NCI-H2227 (cell line): ENCODE results near the gene ZYX.
"Not testable (repeated sequence)": the region's sequence is repeated elsewhere in the genome, so short reads cannot be mapped to it uniquely, and the experiment has no call there.

Experiments used
- DNase-seq: peaks from one replicate; lab custom pipeline; 2025; ENCODE audit not compliant: unreplicated experiment; lab: John Stamatoyannopoulos, UW

ZYX gene

DNA sequence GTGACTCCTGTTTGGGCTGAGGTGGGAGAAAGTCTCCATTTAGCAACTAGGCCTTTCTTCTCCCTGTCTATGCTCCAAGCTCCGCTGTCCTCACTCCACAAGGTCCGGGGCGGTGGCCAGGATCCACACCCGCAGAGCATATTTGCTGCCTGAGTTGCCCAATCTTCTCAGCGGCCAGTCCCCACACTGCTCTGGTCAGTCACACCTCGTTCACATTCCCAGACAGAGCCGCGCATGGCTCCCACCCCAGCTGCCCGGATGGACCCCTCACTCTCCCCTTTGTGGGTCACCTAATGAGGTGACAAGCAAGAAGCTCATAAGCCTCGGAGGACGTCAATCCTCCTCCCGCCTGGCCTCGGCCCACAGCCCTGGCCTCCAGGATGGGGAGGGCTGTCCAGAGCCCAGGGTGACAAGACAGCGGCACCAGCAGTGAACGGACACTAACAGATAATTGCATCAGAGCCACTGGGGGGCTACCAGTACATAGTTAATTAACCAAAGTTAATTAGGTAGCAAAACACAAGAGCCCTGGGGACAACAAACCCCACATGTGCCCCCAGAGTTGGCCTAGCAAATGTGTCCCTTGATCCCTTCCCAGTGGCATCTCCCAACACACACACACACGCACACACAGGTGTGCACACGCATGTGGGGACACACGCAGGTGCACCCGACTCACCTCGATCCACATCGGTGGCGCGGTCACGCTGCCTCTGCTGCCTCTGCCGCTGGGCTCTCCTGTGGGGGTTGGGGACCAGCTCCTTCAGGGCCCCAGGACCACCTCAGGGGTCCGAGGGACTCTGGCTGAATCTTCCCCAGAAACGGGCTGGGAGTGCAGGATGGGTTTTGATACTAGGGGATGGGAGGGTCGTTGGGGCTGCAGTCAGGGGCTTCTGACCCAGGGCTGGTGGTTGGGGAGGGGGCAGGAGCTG lies 15.7 kb downstream of the ZYX start:
- no peak for DNase-seq

DNA sequence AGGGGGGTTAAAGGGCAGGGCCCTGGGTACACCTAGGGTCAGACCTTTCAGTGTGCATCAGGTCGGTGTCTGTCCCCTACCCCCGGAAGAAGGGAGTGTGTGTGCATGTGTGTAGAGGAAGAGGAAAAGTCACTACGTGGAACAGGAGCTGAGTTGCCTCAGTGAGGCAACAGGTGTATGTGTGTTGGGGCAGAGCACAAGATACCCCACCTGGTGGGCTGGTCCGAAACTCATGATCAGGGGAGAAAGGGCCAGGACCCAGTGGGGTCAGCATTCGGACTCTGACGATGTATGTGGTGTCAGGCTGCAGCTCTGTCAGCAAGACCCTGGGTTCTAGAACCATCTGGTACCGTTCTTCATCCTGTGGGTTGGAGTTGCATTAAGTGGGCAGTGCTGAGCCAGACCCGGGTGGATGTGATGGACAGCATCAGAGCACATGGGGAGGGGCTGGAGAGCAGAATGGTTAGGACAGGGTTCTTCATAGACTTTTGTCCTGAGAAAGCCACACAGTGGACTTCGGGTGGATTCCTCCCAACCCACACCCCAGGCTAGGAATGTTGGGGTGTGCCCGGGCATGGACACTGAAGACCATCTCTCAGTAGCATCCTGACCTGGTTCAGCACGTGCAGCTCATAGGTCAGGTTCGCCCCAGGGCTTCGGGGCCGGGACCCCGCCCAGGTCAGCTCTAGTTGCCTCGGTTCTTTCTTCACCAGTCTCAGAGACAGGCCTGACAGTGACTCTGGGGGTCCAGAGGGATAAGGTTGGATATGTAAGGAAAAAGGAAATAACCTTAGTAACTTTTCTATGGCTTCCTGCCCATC lies 16.8 kb downstream of the ZYX start:
- no peak for DNase-seq

DNA sequence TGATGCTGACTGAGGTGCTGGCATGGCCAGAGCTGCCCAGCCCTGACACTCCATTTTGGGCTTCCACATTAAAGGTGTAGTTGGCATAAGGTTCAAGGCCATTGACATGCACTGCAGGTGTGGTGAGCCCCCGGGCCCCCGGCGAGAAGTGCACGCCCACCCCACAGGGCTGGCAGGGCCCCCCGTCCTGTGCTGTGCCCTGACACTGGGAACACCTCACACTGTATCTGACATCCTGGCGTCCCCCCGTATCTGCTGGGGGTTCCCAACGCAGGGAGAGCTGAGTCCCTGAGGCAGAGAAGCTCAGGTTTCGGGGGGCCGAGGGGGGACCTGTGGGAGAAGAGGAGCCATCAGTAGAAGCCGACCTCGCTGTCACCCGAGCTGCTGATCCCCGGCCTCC lies 17.5 kb downstream of the ZYX start:
- no peak for DNase-seq

DNA sequence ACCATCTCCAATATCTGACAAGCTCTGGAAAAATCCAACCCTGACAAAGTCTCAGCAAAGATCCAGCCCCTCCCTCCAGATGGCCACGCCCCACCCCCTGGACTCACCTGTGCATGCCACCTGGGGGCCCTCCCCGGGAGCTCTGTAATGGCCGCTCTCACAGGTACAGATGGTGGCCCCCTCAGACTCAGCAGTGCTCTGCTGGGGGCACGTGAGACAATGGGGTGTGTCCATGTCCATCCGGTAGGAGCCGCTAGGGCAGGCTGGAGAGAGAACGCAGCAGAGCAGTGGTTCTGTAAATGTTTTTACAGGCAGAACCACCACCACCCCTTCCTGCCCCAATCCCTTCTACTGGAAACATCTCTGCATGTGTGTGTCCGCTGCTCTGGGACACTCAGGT lies 18.0 kb downstream of the ZYX start:
- DNase-seq, result no peak

DNA sequence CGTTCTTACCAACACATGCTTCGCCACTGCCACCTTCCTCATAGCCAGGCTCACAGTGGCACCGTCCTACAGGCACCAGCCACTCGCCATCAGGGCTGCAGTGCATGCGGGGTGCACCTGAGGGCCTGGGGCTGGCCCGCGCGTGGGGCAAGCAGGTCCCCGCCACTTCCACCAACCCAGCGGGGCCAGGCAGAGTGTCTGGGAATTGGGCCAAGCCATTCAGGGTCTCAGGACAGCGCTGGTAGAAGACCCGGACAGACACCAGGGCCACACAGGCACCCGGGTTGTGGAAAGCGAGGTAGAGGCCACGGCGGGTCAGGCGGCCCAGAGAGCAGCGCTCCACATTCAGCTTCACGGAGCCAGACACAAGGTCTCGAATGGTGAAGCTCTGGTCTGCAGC lies 18.5 kb downstream of the ZYX start:
- DNase-seq, result no peak

DNA sequence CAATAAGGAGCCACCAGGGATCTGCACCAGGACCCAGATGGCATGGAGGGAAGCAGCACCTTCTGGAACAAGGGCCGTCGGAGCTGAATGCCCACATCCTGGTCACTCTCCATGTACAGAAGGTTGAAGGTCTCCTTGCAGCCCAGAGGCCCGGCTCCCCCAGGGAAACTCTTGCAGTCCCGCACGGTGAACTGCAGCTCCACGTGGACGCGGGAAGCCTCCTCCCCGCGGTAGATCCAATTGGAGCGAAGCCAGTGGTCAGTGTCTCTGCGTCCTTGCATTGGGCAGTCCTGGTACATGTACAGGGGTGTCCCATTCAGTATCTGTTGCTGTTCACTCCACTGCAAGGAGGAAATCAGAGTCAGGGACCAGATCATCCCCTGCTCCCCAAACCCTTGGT lies 20.1 kb downstream of the ZYX start:
- DNase-seq, result no peak

DNA sequence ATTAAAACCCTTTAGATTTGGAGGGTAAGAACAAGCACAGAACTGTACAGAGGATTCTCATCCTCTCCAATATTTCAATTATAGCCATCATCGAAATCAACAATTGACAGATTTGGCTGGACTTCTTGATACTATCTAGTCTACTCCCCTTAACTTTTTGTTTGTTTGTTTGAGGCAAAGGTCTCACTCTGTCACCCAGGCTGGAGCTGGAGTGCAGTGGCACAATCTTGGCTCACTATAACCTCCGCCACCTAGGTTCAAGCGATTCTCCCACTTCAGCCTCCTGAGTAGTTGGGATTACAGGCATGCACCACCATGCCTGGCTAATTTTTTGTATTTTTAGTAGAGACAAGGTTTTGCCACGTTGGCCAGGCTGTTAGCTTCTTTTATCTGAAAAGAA lies 21.1 kb downstream of the ZYX start:
- not testable (repeated sequence) for DNase-seq

DNA sequence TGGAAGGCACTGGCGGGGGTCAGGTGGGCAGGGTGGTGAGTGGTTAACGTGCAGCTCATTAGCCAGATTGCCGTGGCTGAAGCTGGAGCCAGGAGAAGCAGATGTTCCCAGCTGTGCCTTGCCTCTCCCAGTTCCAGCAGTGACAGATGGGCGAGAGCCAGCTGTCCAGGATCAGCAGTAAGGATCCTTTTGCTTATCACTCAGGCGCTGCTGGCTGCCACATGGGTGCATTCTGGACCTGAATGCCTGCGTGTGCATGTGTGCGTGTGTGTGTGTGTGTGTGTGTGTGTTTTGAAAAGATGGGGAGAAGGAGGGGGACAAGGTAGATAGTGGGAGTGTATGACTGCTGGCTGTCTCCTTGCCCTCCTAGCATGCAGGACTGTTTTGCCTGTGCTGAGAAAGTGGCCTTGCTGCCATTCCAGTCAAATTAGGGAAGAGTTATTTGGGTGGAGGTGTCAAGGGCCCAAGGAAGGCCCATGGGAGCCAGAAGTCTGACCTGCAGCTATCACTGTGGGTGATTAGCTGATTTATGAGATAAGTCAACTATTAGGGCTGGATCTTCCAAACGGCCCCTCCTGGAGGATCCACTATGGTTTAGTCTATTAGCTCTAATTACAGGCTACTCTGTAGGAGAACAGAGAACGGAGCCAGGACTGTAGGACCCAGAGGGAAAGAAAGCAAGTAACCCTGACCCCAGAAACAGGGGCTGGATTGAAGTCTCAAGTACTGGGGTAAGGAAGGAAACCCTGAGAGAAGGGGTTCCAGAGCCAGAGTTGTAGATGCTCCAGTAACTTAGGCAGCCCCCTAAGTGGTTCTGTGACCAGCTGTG lies 24.2 kb downstream of the ZYX start:
- peak; percentile 50 for DNase-seq

DNA sequence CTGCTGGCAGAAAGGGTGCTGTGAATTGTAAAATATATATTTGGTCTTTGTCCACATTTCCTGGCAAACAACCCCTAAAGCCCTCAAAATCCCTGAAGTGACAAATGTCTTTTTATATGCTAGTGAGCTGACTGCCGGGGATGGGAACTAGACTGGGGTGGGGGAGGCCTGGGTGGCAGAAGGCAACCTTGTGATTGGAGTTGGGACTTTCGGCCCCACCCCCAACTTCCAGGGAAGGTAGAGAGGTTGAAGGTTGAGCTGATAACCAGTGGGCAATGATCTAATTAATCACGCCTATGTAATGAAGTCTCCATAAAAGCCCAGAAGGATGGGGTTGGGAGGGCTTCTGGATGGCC lies 24.8 kb downstream of the ZYX start:
- DNase-seq, result no peak

DNA sequence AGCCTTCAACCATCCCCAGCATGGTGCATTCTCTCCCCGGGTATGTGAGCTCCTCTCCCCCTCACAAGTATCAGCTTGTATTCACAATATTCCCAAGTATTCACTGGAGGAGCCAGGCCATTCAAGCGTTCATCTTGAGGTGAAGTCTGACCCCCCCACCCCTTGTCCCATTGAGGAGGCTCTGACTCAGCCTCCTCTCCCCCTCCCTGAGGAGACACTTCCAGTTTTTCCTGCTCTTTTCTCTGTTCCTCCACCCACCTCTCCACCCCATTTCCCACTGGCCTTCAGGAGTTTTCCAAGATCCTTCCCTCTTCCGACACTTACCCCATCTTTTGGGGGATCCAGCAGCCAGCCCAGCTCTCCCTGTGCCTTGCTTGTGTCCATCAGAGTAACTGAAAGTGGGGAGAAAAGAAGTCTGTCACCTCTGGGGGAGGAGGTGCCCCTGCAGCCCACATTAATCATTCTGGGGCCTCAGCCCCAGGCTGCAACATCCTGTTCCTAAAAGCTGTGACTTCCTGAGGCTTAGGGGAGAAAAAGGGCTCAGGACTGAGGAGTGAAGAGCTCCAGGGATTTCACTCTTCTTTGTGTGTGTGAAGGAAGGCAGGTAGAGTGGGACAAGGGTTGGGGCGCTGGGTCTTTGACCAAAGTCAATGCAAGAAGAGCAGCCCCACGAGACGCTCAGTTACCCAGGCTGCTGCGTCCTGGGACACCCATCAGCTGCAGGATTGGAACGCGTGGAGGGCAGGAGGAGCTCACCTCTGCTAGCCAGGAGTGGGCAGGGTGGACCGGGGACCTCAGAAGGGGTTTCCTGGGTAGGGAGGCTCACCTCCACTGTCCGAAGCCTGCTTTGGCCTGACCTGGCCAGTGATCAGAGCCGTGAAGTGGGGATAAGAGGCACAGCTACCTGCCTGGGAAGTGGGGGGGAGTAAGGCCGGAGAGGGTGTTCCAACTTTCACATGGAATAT lies 26.4 kb downstream of the ZYX start:
- no peak for DNase-seq

DNA sequence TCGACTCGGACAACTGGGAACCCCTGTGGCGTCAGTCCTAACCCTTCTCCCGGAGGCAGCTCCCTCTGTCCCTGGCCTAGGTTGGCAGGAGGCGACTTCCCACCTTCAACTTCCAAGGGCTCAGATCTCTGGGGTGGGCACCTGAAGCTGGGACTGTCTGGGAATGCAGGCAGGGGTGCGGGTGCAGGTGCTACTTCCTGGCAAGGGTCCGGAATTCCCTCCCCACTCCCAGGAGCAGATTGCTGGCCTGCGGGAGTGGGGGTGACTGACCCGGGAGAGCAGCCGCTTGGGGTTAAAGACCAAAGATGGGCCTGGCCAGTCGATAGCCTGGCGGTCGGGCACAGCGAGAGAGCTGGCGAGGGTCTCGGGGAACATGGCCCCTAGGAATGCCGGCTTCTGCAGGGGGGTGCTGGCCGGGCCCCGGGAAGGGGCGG lies 27.1 kb downstream of the ZYX start:
- DNase-seq, result no peak

DNA sequence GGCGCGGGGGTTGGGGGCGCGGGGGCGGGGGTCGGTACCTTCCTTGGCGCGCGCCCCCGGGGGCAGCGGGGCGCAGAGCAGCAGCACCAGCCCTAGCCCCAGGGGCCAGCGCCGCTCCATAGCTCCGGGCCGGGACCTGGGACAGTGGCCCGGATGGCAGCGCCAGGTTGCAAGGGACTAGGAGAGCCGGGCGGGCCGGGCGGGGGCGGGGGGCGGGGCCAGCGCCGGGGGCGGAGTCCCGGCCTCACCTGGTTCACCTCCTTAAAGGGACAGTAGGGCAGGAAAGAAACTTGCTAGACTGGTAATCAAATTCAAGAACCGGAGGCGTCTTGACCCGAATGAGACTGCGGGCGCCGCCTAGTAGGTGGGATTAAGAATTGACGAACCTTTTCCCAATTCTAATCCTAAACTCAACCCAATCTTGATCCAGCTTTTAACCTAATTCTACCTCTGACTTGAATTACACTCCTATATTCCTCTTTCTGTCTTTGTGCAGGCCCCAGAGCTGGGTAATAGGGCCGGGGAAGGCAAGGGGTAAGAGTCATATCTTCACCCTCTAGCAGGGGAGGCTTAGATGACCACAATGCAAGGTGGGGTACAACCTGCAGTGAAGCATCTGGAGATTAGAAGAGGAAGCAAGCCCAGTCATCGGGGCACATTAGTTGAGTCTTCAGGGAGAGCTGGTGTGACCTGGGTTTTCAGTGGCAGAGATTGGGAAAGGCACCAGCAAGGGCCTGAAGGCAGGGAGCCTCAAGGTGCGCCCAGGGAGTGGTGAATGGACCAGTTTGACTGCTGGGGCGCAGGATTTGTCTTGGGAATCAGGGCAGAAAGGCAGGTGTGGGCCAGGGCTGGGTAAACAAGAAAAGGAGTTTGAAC lies 27.8 kb downstream of the ZYX start, which contains the start of gene EPHA1:
Gene EPHA1 (minus strand): TSS at position 171 of the 876 bp plus-strand sequence. CDS start 51 bp downstream, at position 120.
- no peak for DNase-seq

DNA sequence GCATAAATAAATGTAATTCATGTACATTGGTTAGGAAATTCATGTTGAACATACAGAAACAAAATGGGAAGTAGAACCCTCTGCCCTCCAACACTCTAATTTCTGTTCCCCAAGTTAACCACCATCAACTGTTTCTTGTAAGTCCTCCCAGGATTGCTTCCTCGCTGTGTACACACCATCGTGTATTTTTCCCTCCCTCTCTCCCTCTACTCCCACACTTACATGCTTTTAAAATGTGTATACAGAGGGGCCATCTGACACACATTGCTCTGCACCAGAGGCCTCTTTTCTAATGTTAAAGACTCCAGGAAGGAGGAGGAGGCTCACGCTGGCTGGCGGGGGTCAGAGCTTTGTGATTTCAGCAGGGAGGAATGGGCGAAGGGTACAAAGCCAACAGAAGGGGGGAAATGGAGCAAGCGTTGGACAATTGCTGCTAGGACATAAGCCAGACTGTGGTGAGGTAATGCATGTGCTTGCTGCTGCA lies 29.4 kb downstream of the ZYX start:
- no peak for DNase-seq

DNA sequence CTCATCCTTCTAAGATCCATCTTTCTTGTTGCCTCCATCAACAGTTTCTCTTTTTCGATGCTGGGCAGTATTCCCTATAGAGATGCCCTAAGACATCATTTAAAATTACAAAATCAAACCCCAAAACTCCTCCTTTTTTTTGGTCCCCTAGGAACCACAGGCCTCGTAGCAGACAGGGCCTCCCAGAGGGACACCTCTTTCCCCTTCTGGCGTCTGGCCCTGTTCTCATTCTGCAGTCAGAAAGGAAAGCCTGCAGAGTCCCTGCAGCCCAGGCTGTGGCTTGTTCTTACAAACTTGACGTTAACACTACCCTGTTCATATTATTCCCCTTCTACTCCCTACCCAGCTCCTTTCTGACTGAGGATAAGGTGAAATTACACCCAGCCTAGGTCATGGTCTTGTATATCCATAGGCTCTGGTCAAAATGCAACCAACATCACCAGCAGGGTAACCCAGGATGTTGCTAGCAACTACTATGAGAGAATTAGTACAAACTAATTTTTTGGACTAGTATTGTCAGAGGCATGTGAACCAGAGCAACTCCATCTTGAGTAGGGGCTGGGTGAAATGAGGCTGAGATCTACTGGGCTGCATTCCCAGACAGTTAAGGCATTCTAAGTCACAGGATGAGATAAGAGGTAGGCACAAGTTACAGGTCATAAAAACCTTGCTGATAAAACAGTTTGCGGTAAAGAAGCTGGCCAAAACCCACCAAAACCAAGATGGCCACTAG lies 31.0 kb downstream of the ZYX start:
- DNase-seq, result no peak

DNA sequence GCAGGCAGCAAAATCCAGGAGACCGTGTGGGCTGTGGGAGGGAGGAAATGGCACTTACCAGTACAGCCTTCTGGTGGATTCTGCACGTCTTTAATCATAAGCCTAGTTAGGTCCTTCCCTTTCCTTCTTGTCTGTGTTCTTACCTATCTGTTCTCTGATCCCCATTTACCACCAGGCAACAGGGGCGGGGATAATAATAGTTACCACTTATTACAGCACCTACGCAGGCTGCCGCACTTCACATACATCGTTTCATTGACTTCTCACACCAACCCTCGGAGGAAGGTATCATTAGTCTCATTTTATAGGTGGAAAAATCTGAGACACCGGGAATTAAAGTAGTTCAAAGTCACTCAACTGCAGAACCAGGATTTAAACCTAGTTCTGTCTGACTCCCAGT lies 32.0 kb downstream of the ZYX start:
- DNase-seq, result no peak

DNA sequence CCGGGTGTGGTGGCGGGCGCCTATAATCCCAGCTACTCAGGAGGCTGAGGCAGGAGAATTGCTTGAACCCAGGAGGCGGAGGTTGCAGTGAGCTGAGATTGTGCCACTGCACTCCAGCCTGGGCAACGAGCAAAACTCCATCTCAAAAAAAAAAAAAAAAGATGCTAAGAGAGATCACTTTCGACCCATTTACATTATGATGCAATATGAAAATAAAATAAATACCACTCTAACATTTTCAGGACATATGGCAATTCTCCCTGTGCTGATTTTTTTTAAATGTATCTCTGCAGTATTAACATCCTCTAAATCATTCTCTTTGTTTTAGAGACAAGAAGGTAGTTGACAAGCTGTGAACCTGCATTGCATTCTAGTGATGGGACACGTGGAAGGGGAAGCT lies 34.1 kb downstream of the ZYX start:
- not testable (repeated sequence) for DNase-seq

DNA sequence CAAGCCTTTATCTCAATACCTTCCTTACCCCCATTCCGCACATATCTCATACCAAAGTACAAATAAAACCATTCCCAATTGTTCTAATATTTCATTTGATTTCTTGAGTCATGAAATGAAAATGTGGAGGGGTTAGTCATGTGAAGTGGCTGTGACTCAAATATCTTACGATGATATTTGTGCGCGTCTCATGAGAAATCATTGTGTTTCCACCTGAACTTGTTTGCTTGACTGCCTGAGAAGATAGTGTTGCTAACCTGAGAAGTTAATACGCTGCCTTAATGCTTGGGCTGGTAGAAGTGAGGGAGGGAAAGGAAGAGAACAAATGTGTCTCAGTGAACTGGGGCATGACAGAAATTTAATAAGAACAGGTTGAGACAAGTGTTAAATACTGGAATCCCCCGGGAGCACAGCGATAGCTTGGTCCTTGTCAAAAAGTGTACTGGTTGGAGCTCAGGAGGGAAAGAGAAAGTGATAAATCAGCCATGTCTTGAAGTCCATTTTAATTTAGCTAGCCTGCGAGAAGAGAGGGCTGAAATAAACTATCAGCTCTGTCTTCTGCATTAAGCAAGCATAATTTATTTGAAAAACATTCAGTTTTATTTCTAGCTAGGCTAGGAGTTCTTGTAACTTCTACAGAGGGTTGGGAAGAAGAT lies 34.7 kb downstream of the ZYX start:
- DNase-seq, result no peak
